Measurements from ENCODE around the gene PHYKPL.

The PHYKPL gene

GRCh38 chr5:178267876-178268275, 35.3 kb upstream of the PHYKPL start:
- TF ChIP-seq CTCF (IDR thresholded peaks at IDR 0.05; ENCODE audit: low read length) (no peak), EZH2phosphoT487 (IDR thresholded peaks at IDR 0.05; ENCODE audit: low read length) (no peak), EZH2 (optimal IDR thresholded peaks at IDR 0.05; ENCODE audit: low read depth, low read length) (no peak)
- Histone ChIP-seq H4K20me1 (ENCODE audit: insufficient read depth, low read length) (no peaks in the 10 kb centered on the region), H3K9ac (ENCODE audit: low read length) (no peak overlapping the region)

GRCh38 chr5:178267245-178267644, 34.6 kb upstream of the PHYKPL start:
- Histone ChIP-seq H3K27ac (ENCODE audit: low read length) (no peak overlapping the region), H3K4me2 (ENCODE audit: low read depth, low read length) (no peak overlapping the region), H3K27me3 (replicated peaks; ENCODE audit: insufficient read depth, low read length) (peaks cover 49% of the 10 kb centered on the region), H3K4me1 (ENCODE audit: low read length) (no peaks in the 10 kb centered on the region), H4K20me1 (ENCODE audit: insufficient read depth, low read length) (no peaks in the 10 kb centered on the region), H3K79me2 (ENCODE audit: low read length) (no peaks in the 10 kb centered on the region), H3K9me2 (replicated peaks; ENCODE audit: insufficient read depth, low read length) (no peaks in the 10 kb centered on the region), H3K9ac (ENCODE audit: low read length) (no peak overlapping the region), H3K4me3 (ENCODE audit: low read length) (no peak overlapping the region), H2AFZ (ENCODE audit: low read length) (no peak overlapping the region), H3K36me3 (replicated peaks; ENCODE audit: insufficient read depth, low read length) (no peaks in the 10 kb centered on the region), H3F3A (ENCODE audit: insufficient read depth, low read length) (no peaks in the 10 kb centered on the region), H3K9me3 (replicated peaks; ENCODE audit: insufficient read depth, low read length) (no peaks in the 10 kb centered on the region)
- no peak for DNase-seq
- TF ChIP-seq EZH2phosphoT487 (IDR thresholded peaks at IDR 0.05; ENCODE audit: low read length) (no peak), EZH2 (optimal IDR thresholded peaks at IDR 0.05; ENCODE audit: low read depth, low read length) (no peak), CTCF (IDR thresholded peaks at IDR 0.05; ENCODE audit: low read length) (no peak)

More at GRCh38 chr5:178267876-178268275, 35.3 kb upstream of the PHYKPL start:
- no peaks in the 10 kb centered on the region for H3F3A ChIP-seq (ENCODE audit: insufficient read depth, low read length)
- H3K27ac ChIP-seq (ENCODE audit: low read length), result no peak overlapping the region
- H3K36me3 ChIP-seq (replicated peaks; ENCODE audit: insufficient read depth, low read length), result no peaks in the 10 kb centered on the region
- H3K27me3 ChIP-seq (replicated peaks; ENCODE audit: insufficient read depth, low read length), result peaks cover 55% of the 10 kb centered on the region
- H3K4me1 ChIP-seq (ENCODE audit: low read length), result no peaks in the 10 kb centered on the region
- no peaks in the 10 kb centered on the region for H3K9me2 ChIP-seq (replicated peaks; ENCODE audit: insufficient read depth, low read length)
- H3K9me3 ChIP-seq (replicated peaks; ENCODE audit: insufficient read depth, low read length), result no peaks in the 10 kb centered on the region
- no peak for DNase-seq
- no peak overlapping the region for H3K4me2 ChIP-seq (ENCODE audit: low read depth, low read length)
- no peak overlapping the region for H3K4me3 ChIP-seq (ENCODE audit: low read length)
- no peaks in the 10 kb centered on the region for H3K79me2 ChIP-seq (ENCODE audit: low read length)
- no peak overlapping the region for H2AFZ ChIP-seq (ENCODE audit: low read length)

DNA sequence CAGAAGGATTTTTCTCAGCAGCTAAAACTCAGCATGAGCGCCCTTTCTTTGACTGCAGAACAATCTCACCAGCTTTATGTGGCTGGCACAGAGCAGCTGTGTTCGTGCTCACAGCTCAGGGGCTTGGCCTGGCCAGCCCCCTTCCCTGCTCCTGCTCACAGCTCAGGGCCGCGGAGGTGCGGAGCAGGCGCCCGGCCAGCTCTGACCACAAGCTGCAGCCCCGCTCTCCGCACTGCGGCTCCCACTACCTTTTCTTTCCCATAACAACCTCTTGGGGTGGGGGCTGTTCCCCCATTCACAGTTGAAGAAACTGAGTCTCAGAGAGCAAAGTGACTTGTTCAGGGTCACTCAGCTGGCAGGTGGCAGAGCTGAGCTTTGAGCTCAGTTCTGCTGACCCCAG, 34.0 kb upstream of the PHYKPL start:
- TF ChIP-seq EZH2 (optimal IDR thresholded peaks at IDR 0.05; ENCODE audit: low read depth, low read length) (no peak), EZH2phosphoT487 (IDR thresholded peaks at IDR 0.05; ENCODE audit: low read length) (no peak), CTCF (IDR thresholded peaks at IDR 0.05; ENCODE audit: low read length) (no peak)

More for the DNA sequence above, 34.0 kb upstream of the PHYKPL start:
- no peak overlapping the region for H3K4me3 ChIP-seq (ENCODE audit: low read length)
- peaks cover 42% of the 10 kb centered on the region for H3K27me3 ChIP-seq (replicated peaks; ENCODE audit: insufficient read depth, low read length)
- no peaks in the 10 kb centered on the region for H3K4me1 ChIP-seq (ENCODE audit: low read length)
- H3K9ac ChIP-seq (ENCODE audit: low read length), result no peak overlapping the region
- H3F3A ChIP-seq (ENCODE audit: insufficient read depth, low read length), result no peaks in the 10 kb centered on the region
- no peaks in the 10 kb centered on the region for H3K36me3 ChIP-seq (replicated peaks; ENCODE audit: insufficient read depth, low read length)
- no peaks in the 10 kb centered on the region for H3K79me2 ChIP-seq (ENCODE audit: low read length)
- H3K9me3 ChIP-seq (replicated peaks; ENCODE audit: insufficient read depth, low read length), result no peaks in the 10 kb centered on the region
- H3K9me2 ChIP-seq (replicated peaks; ENCODE audit: insufficient read depth, low read length), result no peaks in the 10 kb centered on the region
- no peak overlapping the region for H2AFZ ChIP-seq (ENCODE audit: low read length)
- no peak overlapping the region for H3K27ac ChIP-seq (ENCODE audit: low read length)
- DNase-seq, result no peak
- no peak overlapping the region for H3K4me2 ChIP-seq (ENCODE audit: low read depth, low read length)
- H4K20me1 ChIP-seq (ENCODE audit: insufficient read depth, low read length), result no peaks in the 10 kb centered on the region

Measured in MM.1S (cell line).